Ovary (tissue), 9 donors: ENCODE measurements around the gene DDX47. TPM values are rescaled to one million over a fixed set of nuclear protein-coding genes. Genes with fewer than 3 reads are reported as not detected.
"Not testable (repeated sequence)": the region's sequence is repeated elsewhere in the genome, so short reads cannot be mapped to it uniquely, and the experiment has no call there.

Source experiments
- DNase-seq, 5 donors: peaks; one replicate each; pipeline ENCODE4 v3.0.0-alpha.2; 2019 to 2020
- H3K27ac ChIP-seq, 2 donors: fragments of 200-600 bp; one replicate each; pipeline versions ENCODE4 v1.5.1 to v1.8.0; 2019 to 2022
- H3K27me3 ChIP-seq: fragments of 200-600 bp; one replicate; pipeline ENCODE4 v1.8.0; 2022
- H3K36me3 ChIP-seq: fragments of 200-600 bp; sonication (generic); one replicate; pipeline ENCODE4 v1.5.1; 2019
- H3K4me1 ChIP-seq: one replicate; pipeline ENCODE4 v1.8.1; 2013; ENCODE audit warnings: mild to moderate bottlenecking, moderate library complexity; ENCODE audit not compliant: insufficient read depth
- H3K4me3 ChIP-seq: fragments of 200-600 bp; sonication (generic); one replicate; pipeline ENCODE4 v1.5.1; 2017
- H3K9me3 ChIP-seq, 2 donors: fragments of 200-600 bp in 1 of 2; sonication (generic) in 1 of 2; one replicate each; pipeline versions ENCODE4 v1.5.1 to v1.8.1; 2013 to 2019; ENCODE audit warnings: mild to moderate bottlenecking in 1 of 2, moderate library complexity in 1 of 2
- CTCF ChIP-seq, 3 donors: fragments of 450-650 bp in 2 of 3; fragments of 200-600 bp in 1 of 3; IDR thresholded peaks; one replicate each; pipeline versions ENCODE4 v1.5.1 to v1.8.0; 2016 to 2022; ENCODE audit warnings: antibody characterized with exemption in 3 of 3, mild to moderate bottlenecking in 1 of 3
- EP300 ChIP-seq: sonication (generic); formaldehyde crosslinking; IDR thresholded peaks from one replicate; pipeline ENCODE4 v1.6.1; 2017; ENCODE audit warnings: antibody characterized with exemption
- POLR2A ChIP-seq: fragments of 450-650 bp; IDR thresholded peaks from one replicate; pipeline ENCODE4 v1.6.1; 2017; ENCODE audit warnings: antibody characterized with exemption, mild to moderate bottlenecking, moderate library complexity
- WGBS, 3 donors: extraction: QIAGEN DNeasy Blood & Tissue Kit in 1 of 3; methylation state at CpG; one replicate each; pipeline versions ENCODE4 v1.1.5 to v1.1.7; 2013 to 2017; 5-methylcytosine and 5-hydroxymethylcytosine counted together
- intact Hi-C, 4 donors: fragments of 100-400 bp; cut with DNase I; formaldehyde crosslinking; loops; one replicate each; pipeline versions ENCODE4 v1.11.0 to v1.15.1; 2022 to 2023
- polyA plus RNA-seq, 2 donors: library from polyadenylated mRNA; stranded (reverse); fragments of 200-250 nt in 1 of 2; fragments of 350-450 nt in 1 of 2; fragmentation: Illumina TruSeq in 1 of 2; extraction: RNeasy Lipid Tissue Mini Kit (QIAGEN cat#74804) in 1 of 2; gene quantifications; one replicate each; pipeline ENCODE4 v1.2.3, GENCODE V29; 2013 to 2014
- total RNA-seq, 7 donors: library from RNA; depleted of rRNA in 2 of 7; stranded (reverse); fragments of >200 nt in 2 of 7; fragmentation: NEBNext Ultra II Directional in 3 of 7; extraction: Animal tissue kit (Norgen Biotek cat#: 25700) in 3 of 7; gene quantifications; one replicate each; pipeline versions ENCODE4 v1.1.0 to v1.2.4, GENCODE V29; 2016 to 2023
- donor health status: DM: no; HTN: no; CAD: no; lungs with moderate emphysema.
- donor health status: DM: no; HTN: no; CAD: no.
- donor health status: Bipolar disorder and iron deficiency.
- donor health status: DM: yes; HTN: yes; CAD: no.
- donor health status: DM: no; HTN: no; CAD: no.
- donor health status: DM: yes; HTN: yes; CAD: no.

Gene DDX47
- total and polyA plus RNA-seq, 9 donors, result 38.6 to 71.7 (median 52.3) TPM

DNA sequence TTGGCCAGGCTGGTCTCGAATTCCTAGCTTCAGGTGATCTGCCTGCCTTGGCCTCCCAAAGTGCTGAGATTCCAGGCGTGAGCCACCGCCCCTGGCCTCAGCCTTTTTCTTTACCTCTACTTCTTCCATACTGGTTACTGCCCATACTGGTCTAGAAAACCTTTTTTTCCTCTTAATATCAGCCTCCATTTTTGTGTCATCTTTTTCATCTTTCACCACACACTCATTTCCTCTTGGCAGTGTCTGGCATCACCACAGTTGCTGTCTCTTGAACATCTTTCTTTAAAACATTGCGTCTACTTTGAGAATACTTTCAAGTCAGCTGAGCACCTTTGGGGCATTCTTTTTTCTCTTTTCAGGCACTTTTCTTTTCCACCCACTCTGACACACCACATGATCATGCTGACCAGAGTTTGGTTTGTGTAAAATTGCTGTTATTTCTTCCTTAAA lies 32.7 kb downstream of the DDX47 start:
- WGBS, 3 donors, result 88 to 94% (median 93%) methylated on average over 4 of the region's 4 CpGs

GRCh38 chr12:12846780-12847179 lies 33.6 kb downstream of the DDX47 start:
- H3K27me3 ChIP-seq, DNase-seq: not testable (repeated sequence)
- 95 to 97% (median 97%) methylated on average over 3 of the region's 3 CpGs for WGBS, 3 donors

More for the DNA sequence above, 32.7 kb downstream of the DDX47 start:
- Histone ChIP-seq H3K9me3 (no peaks in the 10 kb centered on the region), H3K27me3 (no peaks in the 10 kb centered on the region), H3K4me3 (no peak overlapping the region), H3K36me3 (no peaks in the 10 kb centered on the region), H3K27ac (no peak overlapping the region), H3K4me1 (no peaks in the 10 kb centered on the region)
- TF ChIP-seq POLR2A, result no peak
- no peak for TF ChIP-seq CTCF (IDR thresholded peaks at IDR 0.05)
- no peak for TF ChIP-seq EP300
- DNase-seq, result no peak
- intact Hi-C loops, result no loop called here

GRCh38 chr12:12853435-12853834 lies 40.3 kb downstream of the DDX47 start:
- TF ChIP-seq CTCF (IDR thresholded peaks at IDR 0.05), result no peak
- TF ChIP-seq EP300, result no peak
- TF ChIP-seq POLR2A, result no peak
- WGBS, 3 donors, result 61 to 63% (median 63%) methylated on average over 3 of the region's 3 CpGs
- Histone ChIP-seq H3K4me3 (no peak overlapping the region), H3K27me3 (no peaks in the 10 kb centered on the region), H3K9me3 (no peaks in the 10 kb centered on the region), H3K4me1 (no peaks in the 10 kb centered on the region), H3K27ac (no peak overlapping the region), H3K36me3 (no peaks in the 10 kb centered on the region)
- DNase-seq, result no peak
- intact Hi-C loops, result no loop called here

More at GRCh38 chr12:12846780-12847179, 33.6 kb downstream of the DDX47 start:
- H3K4me3 ChIP-seq, H3K9me3 ChIP-seq, H3K36me3 ChIP-seq, intact Hi-C loops, H3K4me1 ChIP-seq, H3K27ac ChIP-seq: not testable (repeated sequence)

DNA sequence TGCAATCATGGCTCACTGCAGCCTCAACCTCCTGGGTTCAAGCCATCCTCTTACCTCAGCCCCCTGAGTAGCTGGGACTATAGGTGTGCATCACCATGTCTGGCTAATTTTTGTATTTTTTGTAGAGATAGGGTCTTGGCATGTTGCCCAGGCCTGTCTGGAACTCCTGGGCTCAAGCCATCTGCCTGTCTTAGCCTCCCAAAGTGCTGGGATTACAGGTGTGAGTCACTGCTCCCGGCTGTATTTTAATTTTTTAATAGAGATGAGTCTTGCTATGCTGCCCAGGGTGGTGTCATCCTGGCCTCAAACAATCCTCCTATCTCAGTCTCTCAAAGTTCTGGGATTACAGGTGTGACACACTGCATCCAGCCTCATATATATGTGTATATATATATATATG lies 46.5 kb downstream of the DDX47 start:
- no peak overlapping the region for H3K4me3 ChIP-seq
- TF ChIP-seq CTCF (IDR thresholded peaks at IDR 0.05) (no peak), EP300 (no peak), POLR2A (no peak)
- no peak for DNase-seq
- no peaks in the 10 kb centered on the region for H3K9me3 ChIP-seq
- H3K27ac ChIP-seq, result no peak overlapping the region
- no peaks in the 10 kb centered on the region for H3K27me3 ChIP-seq
- no peaks in the 10 kb centered on the region for H3K36me3 ChIP-seq
- 51 to 64% (median 61%) methylated on average over 1 of the region's 1 CpG for WGBS, 3 donors
- intact Hi-C loops, result no loop called here
- no peaks in the 10 kb centered on the region for H3K4me1 ChIP-seq

GRCh38 chr12:12864243-12864642 lies 51.1 kb downstream of the DDX47 start:
- H3K4me1 ChIP-seq, result no peaks in the 10 kb centered on the region
- WGBS, 3 donors, result 98% methylated on average over 2 of the region's 2 CpGs
- intact Hi-C loops, result no loop called here
- no peak overlapping the region for H3K27ac ChIP-seq
- TF ChIP-seq CTCF (IDR thresholded peaks at IDR 0.05) (no peak), POLR2A (no peak), EP300 (no peak)
- no peaks in the 10 kb centered on the region for H3K9me3 ChIP-seq
- no peak for DNase-seq
- H3K27me3 ChIP-seq, result no peaks in the 10 kb centered on the region
- no peak overlapping the region for H3K4me3 ChIP-seq
- H3K36me3 ChIP-seq, result no peaks in the 10 kb centered on the region
